Measurements from ENCODE around the gene SEC14L5. TPM values are rescaled to one million over a fixed set of nuclear protein-coding genes. Genes with fewer than 3 reads are reported as not detected.

SEC14L5 gene
- total and polyA plus RNA-seq, 2 donors (not counting 3 experiments of a cell fraction or from before 2014, with no cell fraction given), result not detected

GRCh38 chr16:4989391-4990006 lies 31.4 kb downstream of the SEC14L5 start:
- Histone ChIP-seq H2AFZ (ENCODE audit: low read depth, low read length) (no peak overlapping the region), H3K4me3 (replicated peaks in 1 of 3; ENCODE audit: insufficient read depth in 1 of 3, low read depth in 1 of 3, low read length in 3 of 3) (no peak overlapping the region), H3K4me1 (ENCODE audit: control insufficient read depth, extremely low read depth, insufficient read depth, low read length) (no peaks in the 10 kb centered on the region), H4K20me1 (replicated peaks; ENCODE audit: control insufficient read depth, extremely low read depth, insufficient read depth, low read length) (no peaks in the 10 kb centered on the region), H3K36me3 (ENCODE audit: control insufficient read depth in 2 of 2, extremely low read depth in 1 of 2, insufficient read depth in 2 of 2, low read length in 2 of 2) (no peaks in the 10 kb centered on the region), H3K9ac (replicated peaks; ENCODE audit: extremely low read depth, insufficient read depth, low read length) (no peak overlapping the region), H3K27ac (ENCODE audit: insufficient read depth, low read depth, low read length) (no peak overlapping the region), H3K27me3 (ENCODE audit: control insufficient read depth in 2 of 2, insufficient read depth in 2 of 2, low read length in 2 of 2) (peaks cover 11 to 16% of the 10 kb centered on the region in 2 experiments), H3K4me2 (ENCODE audit: insufficient read depth, low read length) (no peak overlapping the region), H3K9me3 (replicated peaks; ENCODE audit: control insufficient read depth, insufficient read depth, low read length) (no peaks in the 10 kb centered on the region), H3K79me2 (ENCODE audit: control insufficient read depth, insufficient read depth, low read length) (no peaks in the 10 kb centered on the region), H3K9me1 (replicated peaks; ENCODE audit: control insufficient read depth, extremely low read depth, insufficient read depth, low read length) (no peaks in the 10 kb centered on the region)
- no peak for DNase-seq (ENCODE audit: low read depth, low spot score)
- dilution Hi-C loops (cut with MboI; ENCODE audit: extremely low pct_ligation_motif_present, low sequenced_read_pairs) (no loop called here), intact Hi-C loops (cut with micrococcal nuclease) (no loop called here)
- no peak for FAIRE-seq
- POLR2A ChIA-PET, result no interaction called here
- TF ChIP-seq EZH2 (IDR thresholded peaks at IDR 0.05; ENCODE audit: borderline replicate concordance, low read depth, low read length, severe bottlenecking) (no peak), POLR2AphosphoS5 (IDR thresholded peaks at IDR 0.05; ENCODE audit: insufficient read depth, low read depth, low read length) (no peak), FOS (IDR thresholded peaks at IDR 0.05; ENCODE audit: borderline replicate concordance, insufficient read depth, low read length) (no peak), JUN (IDR thresholded peaks at IDR 0.05; ENCODE audit: borderline replicate concordance, insufficient read depth, insufficient read length, low read depth) (no peak), MAX (IDR thresholded peaks at IDR 0.05; ENCODE audit: insufficient read depth, insufficient read length) (no peak), MYC (IDR thresholded peaks at IDR 0.05; ENCODE audit: low read depth, low read length) (no peak), POLR2A (IDR thresholded peaks at IDR 0.05; ENCODE audit: low read depth, low read length) (no peak), CTCF (IDR thresholded peaks at IDR 0.05; ENCODE audit: extremely low read depth in 1 of 2, insufficient read depth in 1 of 2, low read depth in 1 of 2, low read length in 2 of 2) (no peak), GATA2 (IDR thresholded peaks at IDR 0.05; ENCODE audit: insufficient read depth, insufficient read length, low read depth, low read length) (no peak)
- CTCF ChIA-PET, result no interaction called here
- no TSS peak for BruUV-seq (replicated peaks)

All from endothelial cell of umbilical vein (primary cell).